ENCODE measurements around the gene EXOG.

DNA sequence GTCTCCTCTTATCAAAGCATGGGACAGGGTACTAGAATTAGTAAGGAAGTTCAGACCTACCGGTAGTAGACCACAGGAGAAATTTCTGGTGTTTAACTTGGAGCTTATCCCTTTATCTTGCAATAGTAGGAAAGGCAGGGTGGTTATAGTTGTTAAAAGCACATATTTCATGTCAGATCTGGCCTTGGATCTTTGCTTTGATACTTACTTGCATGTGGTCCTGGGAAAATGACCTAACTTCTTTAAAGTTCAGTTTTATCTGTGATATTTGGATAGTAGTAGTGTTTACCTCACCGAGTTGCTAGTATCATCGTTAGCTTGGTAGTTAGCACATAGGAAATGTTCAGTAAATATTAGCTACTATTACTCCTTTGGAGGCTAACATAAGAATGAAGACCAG, 15.4 kb downstream of the EXOG start:
- TF ChIP-seq, protein P1, sequence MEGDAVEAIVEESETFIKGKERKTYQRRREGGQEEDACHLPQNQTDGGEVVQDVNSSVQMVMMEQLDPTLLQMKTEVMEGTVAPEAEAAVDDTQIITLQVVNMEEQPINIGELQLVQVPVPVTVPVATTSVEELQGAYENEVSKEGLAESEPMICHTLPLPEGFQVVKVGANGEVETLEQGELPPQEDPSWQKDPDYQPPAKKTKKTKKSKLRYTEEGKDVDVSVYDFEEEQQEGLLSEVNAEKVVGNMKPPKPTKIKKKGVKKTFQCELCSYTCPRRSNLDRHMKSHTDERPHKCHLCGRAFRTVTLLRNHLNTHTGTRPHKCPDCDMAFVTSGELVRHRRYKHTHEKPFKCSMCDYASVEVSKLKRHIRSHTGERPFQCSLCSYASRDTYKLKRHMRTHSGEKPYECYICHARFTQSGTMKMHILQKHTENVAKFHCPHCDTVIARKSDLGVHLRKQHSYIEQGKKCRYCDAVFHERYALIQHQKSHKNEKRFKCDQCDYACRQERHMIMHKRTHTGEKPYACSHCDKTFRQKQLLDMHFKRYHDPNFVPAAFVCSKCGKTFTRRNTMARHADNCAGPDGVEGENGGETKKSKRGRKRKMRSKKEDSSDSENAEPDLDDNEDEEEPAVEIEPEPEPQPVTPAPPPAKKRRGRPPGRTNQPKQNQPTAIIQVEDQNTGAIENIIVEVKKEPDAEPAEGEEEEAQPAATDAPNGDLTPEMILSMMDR (IDR thresholded peaks at IDR 0.05; ENCODE audit: low read depth, low read length): no peak
- TF ChIP-seq EZH2phosphoT487 (IDR thresholded peaks at IDR 0.05; ENCODE audit: low read depth): no peak
